GOT3 (cell line): ENCODE data around the gene LYPD8.
"Not testable (repeated sequence)": the region's sequence is repeated elsewhere in the genome, so short reads cannot be mapped to it uniquely, and the experiment has no call there.

Source experiments
- DNase-seq: peaks from one replicate; lab custom pipeline; 2025; ENCODE audit warnings: mixed read lengths; lab: John Stamatoyannopoulos, UW

The LYPD8 gene, protein sequence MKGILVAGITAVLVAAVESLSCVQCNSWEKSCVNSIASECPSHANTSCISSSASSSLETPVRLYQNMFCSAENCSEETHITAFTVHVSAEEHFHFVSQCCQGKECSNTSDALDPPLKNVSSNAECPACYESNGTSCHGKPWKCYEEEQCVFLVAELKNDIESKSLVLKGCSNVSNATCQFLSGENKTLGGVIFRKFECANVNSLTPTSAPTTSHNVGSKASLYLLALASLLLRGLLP

DNA sequence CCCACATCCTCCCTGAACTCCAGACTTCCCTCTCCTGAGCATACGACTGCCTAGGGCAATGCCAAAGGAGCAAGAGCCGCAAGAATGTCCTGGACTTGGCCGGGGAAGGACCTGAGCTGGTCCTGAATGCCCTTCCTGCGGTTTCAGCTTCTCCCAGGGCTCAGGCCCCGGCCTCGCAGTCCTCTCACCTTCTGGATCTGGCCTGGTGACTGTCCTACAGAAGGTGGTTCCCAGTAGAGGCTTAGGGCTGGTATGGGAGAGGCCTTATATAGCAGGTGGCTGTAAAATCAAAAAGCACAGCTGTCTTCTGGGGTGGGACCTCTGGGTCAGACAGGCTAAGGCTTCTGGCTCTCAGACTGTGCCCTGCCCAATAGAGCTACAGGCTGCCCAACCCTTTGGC, at the start of gene LYPD8:
Gene LYPD8, minus strand, starts transcription at position 243 of the 400 bp plus-strand sequence. CDS start 4,678 bp downstream, outside the sequence.
- DNase-seq, result no peak

DNA sequence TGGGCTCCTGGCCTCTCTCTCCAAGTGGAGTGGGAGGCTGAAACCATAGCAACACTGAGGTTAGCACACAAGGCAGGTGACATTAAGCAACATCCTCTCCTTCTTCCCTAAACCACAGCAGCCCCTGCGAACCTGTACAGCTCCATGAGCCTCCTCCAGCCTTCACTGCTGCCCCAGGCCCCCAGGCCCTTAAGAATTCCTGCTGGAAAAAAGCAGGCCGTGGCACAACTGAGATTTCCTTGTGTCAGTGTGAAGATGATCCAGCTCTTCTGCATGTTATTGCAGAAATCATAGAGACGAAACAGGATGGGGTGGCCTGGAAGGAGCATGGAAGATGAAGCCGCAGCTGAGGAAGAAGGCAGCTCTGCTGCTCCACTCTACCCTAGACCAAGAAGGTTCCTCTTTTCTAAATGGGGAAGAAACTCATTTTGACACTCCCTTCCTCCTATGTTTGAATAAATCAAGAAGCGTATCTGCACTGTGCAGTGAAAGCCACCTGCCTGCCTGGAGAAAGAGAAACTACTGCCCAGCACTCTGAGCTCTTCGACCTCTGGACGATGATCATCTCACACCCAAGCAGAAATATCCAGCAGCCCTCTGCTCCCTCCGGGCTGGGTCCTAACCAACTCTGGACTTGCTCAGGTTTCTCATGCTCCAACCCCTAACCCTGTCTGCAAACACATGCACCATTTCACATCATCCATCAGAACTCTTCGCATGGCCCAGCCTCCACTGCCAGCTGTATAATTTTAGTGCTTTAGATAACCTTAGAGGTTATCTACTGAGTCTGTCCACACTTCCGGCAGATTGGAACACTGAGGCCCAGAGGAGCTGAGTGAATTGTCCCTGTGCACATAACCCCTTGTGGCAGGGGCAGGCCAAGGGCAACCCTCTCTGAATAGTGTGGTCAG, 49.5 kb upstream of the LYPD8 start:
- DNase-seq, result no peak

DNA sequence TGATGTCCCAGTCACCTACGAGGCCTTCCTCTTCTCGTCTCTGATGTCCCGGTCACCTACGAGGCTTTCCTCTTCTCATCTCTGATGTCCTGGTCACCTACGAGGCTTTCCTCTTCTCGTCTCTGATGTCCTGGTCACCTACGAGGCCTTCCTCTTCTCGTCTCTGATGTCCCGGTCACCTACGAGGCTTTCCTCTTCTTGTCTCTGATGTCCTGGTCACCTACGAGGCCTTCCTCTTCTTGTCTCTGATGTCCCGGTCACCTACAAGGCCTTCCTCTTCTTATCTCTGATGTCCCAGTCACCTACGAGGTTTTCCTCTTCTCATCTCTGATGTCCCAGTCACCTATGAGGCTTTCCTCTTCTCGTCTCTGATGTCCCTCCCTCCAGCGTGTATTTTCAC, 47.9 kb upstream of the LYPD8 start:
- not testable (repeated sequence) for DNase-seq

DNA sequence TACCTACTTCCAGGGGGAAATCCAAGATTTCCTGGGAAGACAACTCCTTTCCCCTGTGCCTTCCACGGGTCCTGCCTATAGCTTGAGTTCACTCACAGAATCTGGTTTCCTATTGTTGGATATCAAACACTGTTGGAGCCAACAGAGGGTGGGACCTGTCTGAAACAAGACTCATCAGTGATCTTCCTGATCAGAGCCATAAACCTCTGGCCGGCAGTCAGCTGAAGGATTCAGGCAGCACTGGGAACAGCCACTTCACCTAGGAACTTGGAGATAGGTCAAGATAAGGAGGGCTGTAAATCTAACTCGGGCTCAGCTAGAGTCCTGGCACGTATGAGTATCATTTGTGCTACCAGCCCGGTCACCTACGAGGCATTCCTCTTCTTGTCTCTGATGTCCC, 46.9 kb upstream of the LYPD8 start:
- no peak for DNase-seq

DNA sequence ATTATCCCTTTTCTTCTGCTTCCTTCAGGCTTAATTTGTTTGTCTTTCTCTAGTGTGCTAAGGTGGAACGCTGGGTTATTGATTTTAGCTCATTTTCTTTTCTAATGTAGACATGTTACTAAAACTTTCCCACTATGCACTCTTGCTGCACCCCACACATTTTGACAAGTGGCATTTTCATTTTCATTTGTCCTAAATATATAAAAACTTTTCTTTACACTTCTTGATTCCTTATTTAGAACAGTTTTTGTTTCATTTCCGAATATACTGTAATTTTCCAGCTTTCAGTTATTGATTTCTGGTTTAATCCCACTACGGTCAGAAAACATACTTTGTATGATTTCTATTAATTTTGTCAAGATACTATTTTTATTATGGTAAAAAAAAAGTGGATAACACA, 44.9 kb upstream of the LYPD8 start:
- no peak for DNase-seq

DNA sequence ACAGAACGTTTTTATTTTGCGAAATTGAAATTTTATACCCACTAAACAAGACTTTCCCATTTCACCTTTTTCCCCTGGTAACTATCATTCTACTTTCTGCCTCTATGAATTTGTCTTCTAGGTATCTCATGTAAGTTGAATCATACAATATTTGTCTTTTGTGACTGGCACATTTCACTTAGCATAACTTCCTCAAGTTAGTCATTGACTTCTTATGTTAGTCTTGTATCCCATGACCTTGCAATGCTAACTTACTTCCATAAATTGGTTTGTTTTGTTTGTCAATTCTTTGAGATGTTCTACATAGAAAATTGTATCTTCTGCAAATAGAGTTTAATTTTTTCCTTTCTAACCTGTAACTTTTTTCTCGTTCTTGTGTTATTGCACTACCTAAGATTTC, 43.2 kb upstream of the LYPD8 start:
- DNase-seq, result no peak

DNA sequence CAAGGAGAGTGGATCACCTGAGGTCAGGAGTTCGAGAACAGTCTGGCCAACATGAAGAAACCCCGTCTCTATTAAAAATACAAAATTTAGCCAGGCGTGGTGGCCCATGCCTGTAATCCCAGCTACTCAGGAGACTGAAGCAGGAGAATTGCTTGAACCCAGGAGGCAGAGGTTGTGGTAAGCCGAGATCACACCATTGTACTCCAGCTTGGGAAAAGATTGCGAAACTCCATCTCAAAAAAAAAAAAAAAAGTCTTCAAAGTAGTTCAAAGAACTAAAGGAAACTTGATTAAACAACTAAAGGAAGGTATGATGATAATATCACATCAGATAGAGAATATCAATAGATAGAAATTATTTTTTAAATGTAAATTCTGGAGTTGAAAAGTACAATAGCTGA, 39.1 kb upstream of the LYPD8 start:
- not testable (repeated sequence) for DNase-seq

DNA sequence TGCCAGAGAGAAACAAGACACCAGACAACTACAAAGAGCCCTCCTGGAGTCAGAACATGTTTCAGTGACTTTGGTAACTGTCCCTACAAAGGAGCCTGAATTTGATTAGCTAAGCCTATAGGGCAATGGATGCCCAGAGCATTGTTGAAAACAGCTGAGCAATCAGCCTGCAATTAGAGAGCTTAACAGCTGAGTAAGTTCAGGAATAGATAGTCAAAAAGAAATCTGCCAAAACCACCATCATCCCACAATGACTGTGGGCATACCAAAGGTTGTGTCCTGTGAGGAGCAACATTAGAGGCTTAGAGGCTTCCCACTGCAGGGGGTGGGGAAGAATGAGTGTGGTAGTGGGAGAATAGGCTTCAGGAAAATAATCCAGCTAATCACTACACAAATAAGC, 38.0 kb upstream of the LYPD8 start:
- DNase-seq, result no peak

DNA sequence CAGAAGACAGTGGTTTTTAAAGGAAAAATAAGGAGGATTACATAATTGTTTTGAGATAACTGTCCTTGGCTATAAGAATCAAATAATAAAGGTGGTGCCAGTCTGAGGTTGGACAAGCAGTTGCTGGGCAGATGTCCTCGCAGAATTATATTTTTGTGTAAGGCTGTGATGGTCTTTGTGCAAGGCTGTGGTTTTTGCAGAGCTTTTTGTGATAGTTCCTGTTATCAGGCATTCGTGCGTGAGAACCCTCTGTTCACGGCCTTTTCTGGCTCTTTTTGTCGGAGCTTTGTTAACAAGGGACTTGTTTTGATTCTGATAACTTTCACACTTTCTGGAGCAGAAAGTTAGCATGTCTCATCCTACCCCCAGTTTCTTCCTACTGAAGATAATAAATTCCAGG, 36.8 kb upstream of the LYPD8 start:
- DNase-seq, result no peak

DNA sequence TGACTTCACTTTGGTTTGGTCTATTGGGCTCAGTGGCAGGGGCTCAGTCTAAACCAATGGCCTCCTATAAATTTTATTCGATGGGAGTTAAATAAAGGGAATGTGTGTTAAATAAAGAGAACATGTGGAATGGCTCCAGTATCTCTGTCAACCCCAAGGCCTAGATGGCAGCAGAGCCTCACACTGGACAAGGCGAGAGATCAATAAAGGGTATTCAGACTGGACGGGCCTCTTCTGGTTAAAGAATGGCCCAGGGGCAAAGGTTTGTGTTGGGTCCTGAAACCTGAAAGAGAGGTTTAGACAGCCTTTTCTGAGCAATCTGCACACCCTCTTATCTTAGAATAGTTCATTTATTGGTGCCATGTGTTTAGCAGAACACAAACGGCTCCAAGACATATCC, 35.5 kb upstream of the LYPD8 start:
- DNase-seq, result no peak

DNA sequence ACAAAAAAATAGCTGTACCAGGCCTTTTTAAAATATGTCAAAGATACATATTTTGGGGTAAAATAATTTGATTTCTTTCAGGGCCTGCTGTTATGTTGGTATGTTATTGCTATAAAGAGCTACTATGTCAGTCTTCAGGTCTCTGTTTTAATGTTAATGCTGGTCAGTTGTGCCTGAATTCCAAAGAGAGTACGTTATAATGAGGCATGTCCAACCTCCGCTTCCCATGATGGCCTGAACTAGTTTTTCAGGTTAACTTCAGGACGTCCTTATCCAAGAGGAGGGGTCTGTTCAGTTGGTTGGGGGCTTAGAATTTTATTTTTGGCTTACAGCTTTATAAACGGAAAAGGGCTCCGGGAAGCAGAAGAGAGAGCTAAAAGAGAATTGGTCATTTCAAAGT, 34.9 kb upstream of the LYPD8 start:
- DNase-seq, result no peak

DNA sequence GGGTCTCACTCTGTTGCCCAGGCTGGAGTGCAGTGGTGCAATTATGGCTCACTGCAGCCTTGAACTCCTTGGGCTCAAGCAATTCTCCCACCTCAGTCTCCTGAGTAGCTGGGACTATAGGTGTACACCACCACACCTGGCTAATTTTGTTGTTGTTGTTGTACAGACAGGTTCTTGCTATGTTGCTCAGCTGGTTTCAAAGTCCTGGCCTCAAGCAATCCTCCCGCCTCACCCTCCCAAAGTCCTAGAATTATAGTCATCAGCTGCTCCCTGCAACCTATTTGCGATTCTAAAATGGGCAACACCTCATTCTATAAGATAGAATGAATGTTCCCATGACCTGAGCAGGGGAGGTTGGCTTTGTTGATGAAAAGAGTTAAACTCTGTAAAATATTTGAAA, 33.8 kb upstream of the LYPD8 start:
- DNase-seq, result not testable (repeated sequence)

DNA sequence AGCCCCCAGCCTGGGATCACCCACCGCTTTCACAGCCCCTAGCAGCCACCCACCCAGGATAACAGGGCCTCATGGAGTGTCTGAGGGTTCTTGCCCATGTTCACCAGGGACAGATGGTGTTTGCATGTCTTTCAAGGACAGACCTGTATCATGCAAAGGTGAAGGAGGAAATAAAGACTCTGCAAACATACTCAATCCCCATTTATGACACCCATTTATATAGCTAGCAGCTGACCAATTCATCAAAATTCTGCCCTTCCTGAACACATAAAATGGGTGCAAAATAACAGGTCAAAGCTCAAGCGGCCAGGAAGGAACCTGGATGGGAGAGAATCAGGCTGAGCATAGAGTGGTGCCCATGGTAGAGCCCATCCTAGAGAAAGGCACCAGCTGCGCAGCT, 32.8 kb upstream of the LYPD8 start:
- no peak for DNase-seq

DNA sequence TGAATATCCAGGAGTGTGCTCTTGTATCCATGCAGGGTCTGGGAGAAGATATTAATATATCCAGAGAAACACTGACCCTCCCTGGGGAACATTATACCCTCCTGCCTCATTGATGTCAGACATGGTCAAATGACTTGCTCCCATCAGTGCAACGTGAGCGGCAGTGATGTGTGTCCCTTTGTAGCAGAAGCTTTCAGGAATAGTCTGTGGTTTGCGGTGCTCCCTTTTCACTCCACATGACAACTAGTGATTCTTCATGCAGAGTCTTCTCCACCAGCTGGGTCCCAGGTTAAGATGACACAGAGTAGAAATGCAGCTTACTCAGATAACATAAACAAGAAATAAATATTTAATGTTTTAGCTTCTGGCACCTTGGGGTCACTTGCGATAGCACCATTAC, 31.9 kb upstream of the LYPD8 start:
- no peak for DNase-seq

DNA sequence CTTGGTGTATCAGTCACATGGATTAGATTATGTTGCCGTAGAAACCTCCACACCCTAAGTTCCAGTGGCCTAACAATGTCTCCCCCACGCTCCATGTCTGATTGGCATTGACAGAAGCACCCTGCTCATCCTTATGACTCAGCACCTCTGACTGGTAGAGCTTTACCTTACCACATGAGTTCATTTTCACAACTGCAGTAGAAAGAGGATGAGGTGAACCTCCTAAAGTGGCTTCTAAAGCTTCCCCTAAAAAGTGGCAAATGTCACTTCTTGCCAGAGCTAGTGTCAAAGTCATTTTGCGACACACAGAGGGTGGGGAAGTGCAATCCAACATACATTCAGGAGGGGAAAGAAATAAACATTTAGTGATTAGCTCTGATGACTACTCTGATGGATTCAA, 30.6 kb upstream of the LYPD8 start:
- no peak for DNase-seq

DNA sequence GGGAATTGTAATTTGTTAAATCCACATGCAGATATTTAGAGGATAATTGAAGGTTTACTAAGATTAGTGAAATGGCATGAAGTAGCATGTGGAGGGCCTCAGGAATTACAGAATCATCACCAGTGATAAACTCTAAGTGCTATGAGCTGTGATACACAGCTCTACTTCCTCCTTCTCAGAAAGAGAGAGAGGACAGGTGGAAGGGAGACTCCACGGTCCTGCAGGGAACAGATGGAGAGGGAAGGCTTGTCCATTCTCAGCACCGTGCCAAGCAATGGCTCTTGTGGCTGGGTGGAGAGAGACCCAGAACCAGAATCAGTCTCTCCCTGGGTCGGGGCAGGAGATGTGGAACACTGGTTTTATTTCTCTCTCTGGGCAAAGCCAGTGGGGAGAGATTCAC, 27.8 kb upstream of the LYPD8 start:
- no peak for DNase-seq

DNA sequence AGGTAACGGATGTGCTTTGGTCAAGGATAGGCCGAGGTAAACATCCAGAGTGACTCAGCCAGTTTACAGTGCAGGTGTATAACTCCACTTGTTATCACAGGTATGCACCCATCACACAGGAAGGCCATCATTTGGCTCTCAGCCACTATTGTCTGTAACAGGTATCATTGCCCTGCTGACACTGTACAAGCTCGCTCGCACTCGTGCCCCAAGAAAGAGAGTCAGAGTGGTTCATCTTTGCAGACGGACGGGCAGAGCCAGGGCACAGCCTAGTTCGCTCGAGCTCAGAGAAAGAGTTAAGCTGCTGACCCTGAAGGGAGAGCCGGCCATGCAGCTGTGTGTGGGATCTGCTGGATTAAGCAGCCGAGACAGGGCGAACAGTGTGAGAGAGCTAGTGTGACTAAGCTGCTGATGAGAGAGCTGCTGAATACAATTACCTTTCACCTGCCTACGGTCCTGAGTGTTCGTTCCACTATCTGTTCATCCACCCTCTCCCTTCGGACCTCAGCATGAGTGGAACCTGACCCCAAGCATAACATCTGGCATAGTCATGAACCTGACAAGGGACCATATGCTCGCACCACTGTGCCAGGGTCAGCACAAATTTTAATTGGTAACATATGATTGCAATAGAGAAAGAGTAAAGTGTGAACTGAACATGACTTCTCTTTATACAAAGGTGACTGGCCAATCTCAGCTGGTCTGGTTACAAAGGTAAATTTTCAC, 27.0 kb upstream of the LYPD8 start:
- DNase-seq, result no peak

DNA sequence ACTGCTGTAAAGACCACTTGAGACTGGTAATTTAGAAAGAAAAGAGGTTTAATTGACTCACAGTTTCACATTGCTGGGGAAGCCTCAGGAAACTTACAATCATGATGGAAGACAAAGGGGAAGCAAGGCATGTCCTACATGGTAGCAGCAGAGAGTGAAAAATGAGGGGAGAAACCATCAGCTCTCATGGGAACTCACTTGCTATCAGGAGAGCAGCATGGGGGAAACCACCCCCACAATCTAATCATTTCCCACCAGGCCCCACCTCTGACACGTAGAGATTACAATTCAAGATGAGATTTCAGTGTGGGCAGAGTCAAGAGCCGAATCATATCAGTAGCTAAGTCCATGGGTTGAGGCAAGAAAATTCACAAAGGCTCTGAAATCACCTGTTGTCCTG, 23.8 kb upstream of the LYPD8 start:
- DNase-seq, result no peak

DNA sequence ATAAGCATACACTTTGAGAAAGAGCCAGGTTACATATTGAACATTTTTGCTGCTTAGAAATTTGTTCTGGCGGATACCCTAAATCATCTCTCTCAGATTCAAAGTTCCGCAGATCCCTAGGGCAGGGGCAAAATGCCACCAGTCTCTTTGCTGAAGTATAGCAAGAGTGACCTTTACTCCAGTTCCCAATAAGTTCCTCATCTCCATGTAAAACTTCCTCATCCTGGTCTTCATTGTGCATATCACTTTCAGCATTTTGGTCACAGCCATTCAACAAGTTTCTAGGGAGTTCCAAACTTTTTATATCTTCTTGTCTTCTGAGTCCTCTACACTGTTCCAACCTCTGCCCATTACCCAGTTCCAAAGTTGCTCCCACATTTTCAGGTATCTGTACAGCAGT, 23.3 kb upstream of the LYPD8 start:
- no peak for DNase-seq

DNA sequence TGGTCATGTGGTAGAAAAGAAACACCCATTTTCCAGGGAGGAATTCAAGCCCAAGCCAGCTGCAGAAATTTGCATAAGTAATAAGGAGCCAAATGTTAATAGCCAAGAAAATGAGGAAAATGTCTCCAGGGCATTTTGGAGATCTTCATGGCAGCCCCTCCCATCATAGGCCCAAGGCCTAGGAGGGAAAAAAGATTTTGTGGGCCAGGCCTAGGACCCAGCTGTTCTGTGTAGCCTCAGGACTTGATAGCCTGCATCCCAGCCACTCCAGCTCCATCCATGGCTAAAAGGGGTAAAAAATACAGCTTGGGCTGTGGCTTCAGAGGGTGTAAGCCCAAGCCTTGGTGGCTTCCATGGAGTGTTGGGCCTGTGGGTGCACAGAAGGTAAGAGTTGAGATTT, 21.4 kb upstream of the LYPD8 start:
- no peak for DNase-seq

DNA sequence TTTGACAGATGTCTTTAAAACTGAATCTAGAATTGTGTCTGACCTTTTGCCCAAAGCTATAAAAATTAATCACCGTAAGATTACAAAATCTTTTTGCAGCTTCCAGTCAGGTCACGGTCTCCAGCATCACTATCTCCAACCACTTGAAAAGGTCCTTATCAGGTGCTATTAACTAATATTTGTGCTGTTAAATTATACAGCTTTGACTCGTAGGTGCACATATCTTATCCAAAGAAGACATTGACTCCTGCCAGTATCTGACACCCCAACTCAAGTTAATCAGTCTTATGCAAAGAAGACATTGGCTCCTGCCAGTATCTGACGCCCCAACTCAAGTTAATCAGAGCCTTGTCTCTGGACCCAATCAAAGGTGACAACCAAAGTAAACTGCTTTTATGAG, 19.9 kb upstream of the LYPD8 start:
- no peak for DNase-seq

DNA sequence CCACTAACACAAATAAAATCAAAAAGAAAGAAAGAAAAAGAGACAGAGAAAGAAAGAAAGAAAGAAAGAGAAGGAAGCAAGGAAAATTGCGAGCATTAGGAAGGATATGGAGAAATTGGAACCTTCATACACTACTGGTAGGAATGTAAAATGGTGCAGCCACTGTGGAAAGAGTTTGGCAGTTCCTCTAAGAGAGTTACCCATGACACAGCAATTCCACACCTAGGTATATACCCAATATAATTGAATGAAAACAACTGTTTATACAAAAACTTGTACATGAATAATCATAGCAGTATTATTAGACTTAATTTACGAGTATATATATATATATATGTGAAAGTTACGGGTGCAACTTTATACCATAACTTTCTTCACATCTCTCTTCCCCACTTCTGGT, 4.1 kb upstream of the LYPD8 start:
- no peak for DNase-seq

DNA sequence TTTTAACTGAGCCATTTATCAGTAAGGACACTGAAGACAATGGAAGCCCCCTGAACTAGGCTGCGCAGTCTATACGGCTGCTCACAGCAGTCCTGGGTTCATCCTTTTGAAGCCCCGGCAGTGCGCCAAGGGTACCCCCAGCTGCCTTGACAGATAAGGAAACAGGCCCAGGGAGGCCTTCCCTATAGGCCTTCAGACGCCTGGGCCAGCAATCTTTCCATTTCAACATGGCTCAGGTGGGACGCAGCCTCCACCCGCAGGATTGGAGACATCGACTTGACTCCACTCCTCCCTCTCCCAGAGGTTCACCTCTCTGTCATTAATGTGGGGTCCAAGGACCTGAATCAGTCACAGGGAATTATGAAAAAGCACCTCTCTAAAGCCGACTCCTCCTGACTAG, 2.8 kb upstream of the LYPD8 start:
- DNase-seq, result no peak
